EL (cell line): ENCODE results near the gene PIEZO2.

Experiments used
- DNase-seq: peaks from one replicate; pipeline ENCODE4 v3.0.0-alpha.2; 2016

Gene PIEZO2

GRCh38 chr18:11024928-11025669 is 124.3 kb downstream of the PIEZO2 start:
- DNase-seq = no peak

GRCh38 chr18:11021477-11021876 is 127.9 kb downstream of the PIEZO2 start:
- no peak for DNase-seq

GRCh38 chr18:11020877-11021414 is 128.4 kb downstream of the PIEZO2 start:
- DNase-seq = no peak

- DNase-seq = no peak
Measured at GRCh38 chr18:11020161-11020853, 129.1 kb downstream of the PIEZO2 start.

GRCh38 chr18:11019295-11020105 is 129.9 kb downstream of the PIEZO2 start:
- no peak for DNase-seq

- no peak for DNase-seq
Measured at GRCh38 chr18:11009869-11010268, 139.5 kb downstream of the PIEZO2 start.

- DNase-seq = no peak
Measured at GRCh38 chr18:11009147-11009546, 140.2 kb downstream of the PIEZO2 start.

- no peak for DNase-seq
Measured at GRCh38 chr18:11008505-11008904, 140.9 kb downstream of the PIEZO2 start.

- peak; percentile 73 for DNase-seq
Measured at GRCh38 chr18:11005528-11005927, 143.8 kb downstream of the PIEZO2 start.

- DNase-seq = no peak
Measured at GRCh38 chr18:11004951-11005350, 144.4 kb downstream of the PIEZO2 start.

GRCh38 chr18:11004294-11004693 is 145.1 kb downstream of the PIEZO2 start:
- peak; percentile 31 for DNase-seq

- DNase-seq = no peak
Measured at GRCh38 chr18:11002796-11003195, 146.6 kb downstream of the PIEZO2 start.

- no peak for DNase-seq
Measured at GRCh38 chr18:11002277-11002676, 147.1 kb downstream of the PIEZO2 start.

- no peak for DNase-seq
Measured at GRCh38 chr18:11000071-11000470, 149.3 kb downstream of the PIEZO2 start.

- no peak for DNase-seq
Measured at GRCh38 chr18:10997885-10998284, 151.5 kb downstream of the PIEZO2 start.

GRCh38 chr18:10995550-10995949 is 153.8 kb downstream of the PIEZO2 start:
- DNase-seq = peak; percentile 29

- no peak for DNase-seq
Measured at GRCh38 chr18:10989486-10989885, 159.9 kb downstream of the PIEZO2 start.

GRCh38 chr18:10985689-10986088 is 163.7 kb downstream of the PIEZO2 start:
- no peak for DNase-seq

- no peak for DNase-seq
Measured at GRCh38 chr18:10979411-10979810, 170.0 kb downstream of the PIEZO2 start.

GRCh38 chr18:10977042-10977441 is 172.3 kb downstream of the PIEZO2 start:
- no peak for DNase-seq

GRCh38 chr18:10973567-10974203 is 175.7 kb downstream of the PIEZO2 start:
- peak; percentile 31 for DNase-seq

GRCh38 chr18:10971717-10972116 is 177.7 kb downstream of the PIEZO2 start:
- no peak for DNase-seq

- no peak for DNase-seq
Measured at GRCh38 chr18:10965119-10965518, 184.2 kb downstream of the PIEZO2 start.
